ENCODE results near the gene NRARP.
"Not testable (repeated sequence)": the region's sequence is repeated elsewhere in the genome, so short reads cannot be mapped to it uniquely, and the experiment has no call there.

The NRARP gene

DNA sequence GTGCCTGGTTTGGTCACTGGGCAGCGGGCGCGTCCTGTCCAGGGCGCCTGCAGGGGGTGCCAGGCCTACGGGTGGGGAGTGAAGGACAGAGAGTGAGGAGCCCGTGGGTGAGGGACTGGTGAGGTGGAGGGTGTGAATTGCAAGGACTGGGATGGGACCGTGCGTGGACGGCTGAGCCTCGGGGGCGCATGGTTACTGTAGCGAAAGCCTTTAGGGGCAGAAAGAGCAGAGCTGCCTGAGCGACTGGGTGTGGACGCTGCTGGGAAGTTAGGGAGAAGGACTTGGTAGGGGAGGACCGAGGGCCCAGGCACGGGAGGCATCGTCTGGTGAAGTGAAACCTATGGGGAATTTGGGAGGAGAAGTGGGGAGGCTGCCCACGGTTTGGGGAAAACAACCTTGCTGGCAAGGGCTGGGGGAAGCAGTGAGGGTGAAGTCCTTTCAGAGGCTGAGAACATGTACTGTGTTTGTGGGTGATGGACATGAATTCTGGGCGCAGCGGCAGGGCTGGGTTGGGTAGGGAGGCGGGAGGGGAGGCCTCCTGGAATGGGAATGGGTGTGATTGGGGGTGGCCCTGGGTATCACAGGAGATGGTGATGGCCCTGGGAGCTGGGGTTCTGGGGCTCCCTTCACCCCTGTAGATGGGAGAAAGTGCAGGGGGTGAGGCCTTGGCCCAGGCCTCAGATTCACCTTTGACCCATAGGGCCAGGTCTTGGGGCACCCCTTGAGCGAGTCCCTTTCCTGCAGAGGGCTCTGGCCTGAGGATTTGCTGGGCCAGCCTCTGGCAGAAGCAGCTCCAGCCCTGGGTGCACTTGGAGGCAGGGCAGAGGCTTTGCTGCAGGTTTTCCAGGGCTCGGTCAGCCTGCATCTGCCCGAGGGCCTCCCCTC lies 26.2 kb downstream of the NRARP start:
- DNase-seq: no peak

DNA sequence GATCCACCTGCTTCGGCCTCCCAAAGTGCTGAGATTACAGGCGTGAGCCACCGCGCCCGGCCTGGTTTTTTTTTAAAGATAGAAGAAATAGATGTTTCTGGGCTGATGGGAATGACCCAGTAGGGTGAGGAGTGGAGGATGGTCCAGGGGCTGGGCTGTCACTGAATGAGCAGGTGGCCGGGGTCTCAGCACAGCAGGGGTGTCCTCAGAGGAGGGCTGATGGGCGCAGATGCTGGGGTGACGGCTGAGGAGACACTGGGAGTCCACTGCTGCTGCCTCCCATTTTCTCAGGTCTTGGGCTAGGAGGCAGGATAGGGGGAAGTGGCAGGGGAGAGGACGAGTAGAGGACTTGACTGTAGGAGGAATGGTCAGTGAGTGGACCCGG lies 26.9 kb downstream of the NRARP start:
- DNase-seq: no peak

DNA sequence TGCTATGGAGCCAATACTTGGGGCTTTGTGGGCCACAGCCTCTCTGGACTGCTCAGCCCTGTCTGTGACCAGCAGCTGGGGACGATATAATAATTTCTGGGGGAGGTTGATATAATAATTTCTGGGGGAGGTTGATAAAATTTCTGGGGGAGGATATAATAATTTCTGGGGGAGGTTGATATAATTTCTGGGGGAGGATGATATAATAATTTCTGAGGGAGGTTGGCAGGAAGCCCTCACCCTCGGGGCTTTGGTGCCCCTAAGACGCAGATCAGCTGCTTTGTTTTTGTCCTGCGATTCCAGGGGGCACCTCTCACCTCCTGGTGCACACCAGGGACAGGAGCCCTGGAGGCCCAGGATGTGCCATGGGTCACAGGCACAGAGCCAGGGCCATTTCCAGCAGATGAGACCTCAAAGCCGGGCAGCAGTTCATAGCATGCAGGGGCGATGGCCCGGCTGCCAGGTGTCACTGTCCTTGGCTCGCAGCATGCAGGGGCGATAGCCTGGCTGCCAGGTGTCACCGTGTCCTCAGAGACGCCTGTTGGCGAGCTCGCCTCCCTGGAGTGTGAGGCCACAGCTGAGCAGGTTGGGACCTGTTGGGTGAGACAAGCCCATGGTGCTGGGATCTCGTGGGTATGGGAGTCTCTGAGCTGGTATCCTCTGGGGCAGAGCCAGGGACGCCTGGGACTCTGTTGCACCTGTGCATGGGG lies 28.3 kb downstream of the NRARP start:
- DNase-seq: no peak

DNA sequence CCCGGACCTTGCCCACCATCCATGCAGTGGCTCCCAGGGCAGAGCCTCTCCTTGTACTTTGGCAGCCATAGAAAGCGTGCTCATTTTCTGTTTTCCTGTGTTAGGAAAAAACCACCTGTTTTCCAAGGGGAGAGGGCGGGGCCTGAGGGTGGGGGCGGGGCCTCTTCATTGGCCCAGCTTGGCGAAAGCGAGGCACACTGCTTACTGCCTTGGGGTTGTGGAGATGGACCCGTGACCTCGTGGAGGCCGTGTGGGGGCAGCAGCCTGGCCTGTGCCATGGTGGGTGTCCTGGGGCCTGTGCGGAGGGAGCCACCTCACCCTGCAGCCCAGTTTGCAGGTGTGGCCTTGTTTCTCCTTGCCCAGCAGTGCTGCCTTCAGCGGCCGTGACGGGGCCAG lies 29.0 kb downstream of the NRARP start:
- no peak for DNase-seq

DNA sequence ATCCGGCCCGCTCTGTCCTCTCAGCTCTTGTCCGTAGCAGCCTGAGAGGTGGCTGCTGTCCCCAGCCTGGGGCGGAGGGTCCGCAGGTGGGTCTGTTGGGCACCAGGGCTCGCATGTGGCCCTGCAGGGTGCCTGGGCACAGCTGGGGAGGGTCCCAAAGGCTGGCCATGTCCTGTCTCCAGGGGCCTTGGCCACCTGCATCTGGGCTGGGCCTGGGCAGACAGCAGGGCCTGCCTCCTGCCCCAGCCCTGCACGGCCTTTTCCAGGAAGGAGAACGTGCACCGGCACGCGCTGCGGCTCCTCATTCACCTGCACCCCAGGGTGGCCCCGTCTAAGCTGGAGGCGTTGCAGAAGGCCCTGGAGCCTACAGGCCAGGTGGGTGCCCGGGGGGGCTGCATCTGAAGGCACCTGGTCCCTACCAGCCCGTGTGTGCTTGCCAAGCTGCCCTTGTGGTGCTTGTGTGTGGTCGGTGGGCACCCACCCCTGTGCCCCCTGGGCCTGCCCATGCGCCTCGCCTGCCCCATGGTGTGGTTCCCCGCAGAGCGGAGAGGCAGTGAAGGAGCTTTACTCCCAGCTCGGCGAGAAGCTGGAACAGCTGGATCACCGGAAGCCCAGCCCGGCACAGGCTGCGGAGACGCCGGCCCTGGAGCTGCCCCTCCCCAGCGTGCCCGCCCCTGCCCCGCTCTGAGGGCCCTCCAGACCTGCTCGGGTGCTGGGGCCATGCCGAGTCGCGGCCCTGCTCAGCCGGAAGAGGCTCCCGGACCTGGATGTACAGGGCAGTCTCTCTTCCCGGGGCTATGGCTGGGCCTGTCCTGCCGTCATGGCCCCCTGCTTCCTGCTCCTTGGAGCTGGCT lies 29.6 kb downstream of the NRARP start:
- DNase-seq: no peak

DNA sequence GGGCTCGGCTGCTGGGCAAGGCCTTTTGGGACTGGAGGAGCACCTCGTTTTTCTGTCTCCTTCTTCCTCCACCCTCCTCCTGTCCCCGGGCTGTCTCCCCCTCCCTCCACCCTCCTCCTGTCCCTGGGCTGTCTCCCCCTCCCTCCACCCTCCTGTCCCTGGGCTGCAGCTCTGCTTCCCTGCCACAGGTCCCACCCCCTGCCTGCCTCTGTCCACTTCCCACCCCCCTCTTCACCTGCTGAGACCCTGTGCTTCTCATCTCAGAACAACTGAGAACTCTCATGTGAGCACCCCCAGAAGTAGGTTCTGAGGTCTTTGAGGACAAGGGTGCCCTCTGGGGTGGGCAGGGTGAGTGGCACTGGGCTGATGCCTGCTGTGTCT lies 30.4 kb downstream of the NRARP start:
- no peak for DNase-seq

DNA sequence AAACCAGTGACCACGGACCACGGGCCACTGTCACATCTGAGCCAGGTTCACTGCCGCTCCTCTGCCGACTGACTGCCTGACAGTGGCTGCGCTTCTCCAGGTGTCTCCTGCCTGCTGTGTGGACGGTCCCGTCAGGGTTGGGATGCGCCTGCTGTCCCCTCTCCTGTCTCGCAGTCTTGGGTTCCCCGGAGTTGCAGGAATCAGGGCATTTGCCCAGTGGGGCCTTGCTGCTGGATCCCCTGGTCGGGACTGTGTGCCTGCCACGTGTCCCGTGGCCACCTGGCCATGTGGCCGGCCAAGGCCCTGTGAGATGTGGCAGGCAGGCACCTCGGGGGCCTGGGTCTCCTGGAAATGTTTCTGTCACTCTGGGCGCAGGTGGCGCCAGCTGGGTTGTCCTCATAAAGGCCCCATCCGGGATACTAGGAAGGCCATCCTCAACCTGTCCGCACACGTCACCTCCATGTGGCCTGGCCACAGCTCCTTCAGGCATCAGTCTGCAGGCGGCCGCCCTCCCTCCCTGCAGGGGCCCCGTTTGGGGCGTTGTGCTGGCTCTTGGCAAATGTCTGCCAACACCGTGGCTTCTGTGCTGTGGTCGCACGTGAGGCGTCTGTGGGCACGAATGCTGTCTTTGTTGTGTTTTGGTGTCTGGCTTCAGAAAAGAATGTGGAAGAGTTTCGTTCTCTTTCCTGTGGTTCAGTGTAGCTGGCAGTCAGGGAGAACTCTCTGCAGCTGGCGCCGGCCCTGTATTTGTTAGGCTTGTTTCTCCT lies 31.0 kb downstream of the NRARP start:
- peak in 1 of 2 donors; percentile 24 for DNase-seq

DNA sequence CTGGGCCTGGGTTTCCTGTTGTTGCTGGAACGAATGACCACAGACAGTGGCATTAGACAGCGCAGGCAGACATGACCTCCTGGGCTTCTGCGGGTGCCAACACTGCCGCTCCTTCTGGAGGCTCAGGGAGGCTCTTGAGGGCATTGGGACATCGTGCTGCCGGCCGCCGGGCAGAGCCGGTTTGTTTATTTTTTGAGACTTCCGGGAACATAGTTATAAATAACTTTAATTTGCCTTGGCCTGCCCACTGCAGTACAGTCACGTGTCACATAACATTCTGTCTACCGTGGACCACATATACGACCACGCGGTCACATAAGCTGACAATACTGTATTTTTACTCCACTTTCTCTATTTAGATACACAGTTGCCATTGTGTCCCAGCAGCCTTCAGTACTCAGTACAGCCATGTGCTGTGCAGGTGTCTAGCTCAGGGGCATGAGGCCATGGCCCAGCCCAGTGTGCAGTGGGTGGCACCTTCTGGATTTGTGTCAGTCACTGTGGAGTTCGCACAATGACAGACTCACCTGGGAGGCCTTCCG lies 32.8 kb downstream of the NRARP start:
- no peak for DNase-seq

DNA sequence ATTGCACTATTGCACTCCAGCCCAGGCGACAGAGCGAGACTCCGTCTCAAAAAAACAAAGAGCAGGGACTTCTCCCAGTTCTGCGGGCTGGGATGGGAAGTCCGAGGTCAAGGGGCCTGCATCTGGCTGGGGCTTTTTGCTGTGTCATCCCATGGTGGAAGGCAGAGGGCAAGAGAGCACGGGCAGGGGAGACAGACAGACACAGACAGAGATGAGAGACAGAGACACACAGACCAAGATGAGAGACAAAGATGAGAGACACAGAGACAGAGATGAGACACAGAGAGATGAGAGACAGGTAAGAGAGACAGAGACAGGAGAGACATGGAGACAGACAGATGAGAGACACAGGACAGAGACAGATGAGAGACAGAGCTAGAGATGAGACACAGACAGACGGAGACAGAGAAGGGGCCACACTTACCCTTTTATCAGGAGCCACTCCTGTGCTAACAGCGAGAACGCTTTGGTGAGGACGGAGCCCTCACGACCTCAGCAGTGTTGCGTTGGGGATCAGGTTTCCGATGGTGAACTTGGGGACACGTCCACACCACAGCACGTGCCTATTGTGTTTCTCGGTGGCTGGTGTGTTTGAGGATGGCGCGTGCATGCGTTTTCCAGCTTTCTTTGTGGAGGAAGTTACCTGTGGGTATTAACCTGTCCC lies 33.4 kb downstream of the NRARP start:
- no peak for DNase-seq

DNA sequence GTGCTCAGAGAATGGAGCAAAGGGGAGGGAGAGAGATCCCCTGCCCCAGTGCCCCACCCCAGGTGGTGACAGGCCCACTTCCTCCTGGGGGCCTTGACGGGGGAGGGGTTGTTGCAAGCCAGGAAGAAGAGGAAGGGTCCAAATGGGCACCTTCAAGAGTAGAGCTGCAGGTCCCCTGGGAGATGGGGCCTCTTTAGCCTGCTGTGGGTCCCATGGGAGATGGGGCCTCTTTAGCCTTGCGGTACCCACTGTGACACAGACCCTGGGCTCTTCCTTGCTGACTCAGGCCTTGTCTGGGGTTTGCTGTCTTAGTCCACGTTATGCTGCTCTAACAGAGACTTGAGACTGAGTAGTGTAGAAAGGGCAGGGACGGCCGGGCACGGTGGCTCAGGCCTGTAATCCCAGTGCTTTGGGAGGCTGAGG lies 34.1 kb downstream of the NRARP start:
- no peak for DNase-seq

DNA sequence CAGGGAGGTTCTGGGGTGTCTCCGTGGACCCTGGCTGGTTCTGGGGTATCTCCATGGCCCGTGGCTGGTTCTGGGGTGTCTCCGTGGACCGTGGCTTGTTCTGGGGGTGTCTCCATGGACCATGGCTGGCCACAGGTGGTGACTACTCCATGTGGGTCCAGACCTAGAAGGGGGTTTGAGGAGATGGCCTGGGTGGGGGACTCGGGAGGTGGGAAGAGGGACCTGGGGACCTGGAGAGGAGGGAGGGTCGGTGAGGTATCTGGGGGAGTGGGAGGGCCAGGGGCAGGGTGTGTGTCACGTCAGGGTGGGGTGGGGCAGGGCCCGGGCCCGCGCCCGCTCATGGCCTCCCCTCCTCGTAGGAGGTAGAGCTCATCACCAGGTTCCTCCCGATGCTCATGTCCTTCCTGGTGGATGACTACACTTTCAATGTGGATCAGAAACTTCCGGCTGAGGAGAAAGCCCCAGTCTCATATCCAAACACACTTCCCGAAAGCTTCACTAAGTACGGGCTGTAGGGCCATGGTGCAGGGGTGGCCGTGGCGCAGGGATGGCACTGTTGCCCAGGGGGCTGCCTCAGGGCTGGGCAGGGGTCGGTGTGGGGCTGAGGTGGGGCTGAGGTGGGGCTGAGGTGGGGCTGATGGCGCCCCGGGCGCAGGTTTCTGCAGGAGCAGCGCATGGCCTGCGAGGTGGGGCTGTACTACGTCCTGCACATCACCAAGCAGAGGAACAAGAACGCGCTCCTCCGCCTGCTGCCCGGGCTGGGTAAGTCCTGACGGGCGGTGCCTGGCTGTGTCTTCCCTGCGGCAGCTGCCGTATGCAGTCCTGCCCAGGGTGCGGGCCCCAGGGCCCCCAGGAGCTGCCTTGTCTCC lies 35.3 kb downstream of the NRARP start:
- DNase-seq: no peak

DNA sequence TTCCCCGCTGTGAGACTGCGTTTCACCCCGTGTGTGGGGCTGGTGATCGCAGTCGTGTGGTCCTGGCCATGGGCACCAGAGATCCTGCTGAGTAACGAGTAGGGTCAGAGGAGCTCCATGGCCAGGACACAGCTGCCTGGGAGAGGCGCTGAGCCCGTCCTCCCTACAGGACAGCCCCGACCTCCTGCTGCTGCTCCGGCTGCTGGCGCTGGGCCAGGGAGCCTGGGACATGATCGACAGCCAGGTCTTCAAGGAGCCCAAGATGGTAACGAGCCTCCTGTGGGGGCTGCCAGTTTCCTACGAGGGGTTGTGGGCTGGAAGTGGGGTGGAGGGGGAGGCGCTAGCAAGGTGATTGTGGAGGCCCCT lies 35.9 kb downstream of the NRARP start:
- no peak for DNase-seq

DNA sequence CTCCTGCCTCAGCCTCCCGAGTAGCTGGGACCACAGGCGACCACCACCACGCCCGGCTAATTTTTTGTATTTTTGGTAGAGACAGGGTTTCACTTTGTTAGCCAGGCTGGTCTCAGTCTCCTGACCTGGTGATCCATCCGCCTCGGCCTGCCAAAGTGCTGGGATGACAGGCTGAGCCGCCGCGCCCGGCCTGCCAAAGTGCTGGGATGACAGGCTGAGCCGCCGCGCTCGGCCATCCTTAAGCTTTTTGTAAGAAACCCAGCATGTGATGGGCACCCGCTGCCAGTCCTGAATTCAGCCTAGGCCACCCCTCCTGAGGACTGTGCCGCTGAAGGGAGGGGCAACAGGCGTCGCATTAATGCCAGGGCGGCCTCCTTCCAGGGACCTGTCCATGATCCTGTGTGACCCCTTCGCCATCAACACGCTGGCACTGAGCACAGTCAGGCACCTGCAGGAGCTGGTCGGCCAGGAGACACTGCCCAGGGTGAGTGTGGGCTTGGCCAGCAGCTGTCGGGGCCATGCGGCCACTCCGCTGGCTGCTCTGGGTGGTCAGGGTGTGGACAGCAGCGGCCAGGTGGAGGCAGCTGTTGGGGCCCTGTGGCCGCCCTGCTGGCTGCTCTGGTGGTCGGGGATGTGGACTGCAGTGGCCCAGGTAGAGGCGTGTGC lies 36.4 kb downstream of the NRARP start:
- DNase-seq: no peak

DNA sequence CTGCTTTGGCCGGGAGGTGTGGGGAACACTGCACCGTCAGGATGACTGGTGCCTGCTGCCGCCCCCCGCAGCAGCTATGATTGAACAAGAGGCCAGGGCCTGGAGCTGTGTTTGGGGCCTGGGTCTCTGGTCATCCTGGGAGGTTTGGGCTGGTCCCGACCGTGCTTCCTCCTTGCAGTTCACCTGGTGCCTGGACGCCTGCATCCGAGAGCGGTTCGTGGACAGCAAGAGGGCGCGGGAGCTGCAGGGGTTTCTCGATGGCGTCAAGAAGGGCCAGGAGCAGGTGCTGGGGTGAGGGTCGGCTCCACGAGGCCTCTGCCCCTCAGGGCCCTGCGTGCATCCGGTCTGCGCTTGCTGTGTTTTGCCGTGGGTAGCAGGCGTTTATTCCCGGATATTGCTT lies 38.0 kb downstream of the NRARP start:
- no peak for DNase-seq

DNA sequence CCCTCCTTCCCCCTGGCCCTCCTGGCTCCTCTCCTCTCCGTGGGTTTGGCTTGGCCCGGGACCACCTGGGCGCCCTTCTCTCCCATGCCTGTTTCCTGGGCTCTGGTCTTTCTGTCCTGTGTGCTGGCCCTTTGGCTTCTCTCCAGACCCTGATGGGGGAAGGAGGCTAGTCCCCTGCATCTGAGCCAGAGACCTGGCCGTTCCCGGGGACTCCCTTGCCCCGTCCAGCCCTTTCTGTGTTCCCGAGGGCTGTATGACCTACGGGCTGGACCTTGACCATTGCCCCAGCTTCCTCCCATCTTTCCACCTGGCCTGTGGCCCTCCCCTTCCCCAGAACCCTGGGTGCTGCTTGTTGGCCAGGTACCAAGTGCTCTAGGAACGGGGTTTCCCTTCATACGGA lies 38.6 kb downstream of the NRARP start:
- no peak for DNase-seq

DNA sequence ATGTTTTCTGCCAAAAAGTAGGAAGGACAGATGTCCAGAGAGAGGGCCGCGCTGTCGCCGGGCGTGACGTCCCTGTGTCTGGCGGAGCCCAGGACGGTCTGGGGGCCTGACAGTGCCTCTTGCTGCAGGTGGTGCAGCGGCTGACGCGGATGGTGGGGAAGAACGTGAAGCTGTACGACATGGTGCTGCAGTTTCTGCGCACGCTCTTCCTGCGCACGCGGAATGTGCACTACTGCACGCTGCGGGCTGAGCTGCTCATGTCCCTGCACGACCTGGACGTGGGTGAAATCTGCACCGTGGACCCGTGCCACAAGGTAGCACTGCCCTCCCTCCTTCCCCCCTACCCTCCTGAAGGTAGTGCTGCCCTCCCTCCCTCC lies 39.2 kb downstream of the NRARP start:
- no peak for DNase-seq

DNA sequence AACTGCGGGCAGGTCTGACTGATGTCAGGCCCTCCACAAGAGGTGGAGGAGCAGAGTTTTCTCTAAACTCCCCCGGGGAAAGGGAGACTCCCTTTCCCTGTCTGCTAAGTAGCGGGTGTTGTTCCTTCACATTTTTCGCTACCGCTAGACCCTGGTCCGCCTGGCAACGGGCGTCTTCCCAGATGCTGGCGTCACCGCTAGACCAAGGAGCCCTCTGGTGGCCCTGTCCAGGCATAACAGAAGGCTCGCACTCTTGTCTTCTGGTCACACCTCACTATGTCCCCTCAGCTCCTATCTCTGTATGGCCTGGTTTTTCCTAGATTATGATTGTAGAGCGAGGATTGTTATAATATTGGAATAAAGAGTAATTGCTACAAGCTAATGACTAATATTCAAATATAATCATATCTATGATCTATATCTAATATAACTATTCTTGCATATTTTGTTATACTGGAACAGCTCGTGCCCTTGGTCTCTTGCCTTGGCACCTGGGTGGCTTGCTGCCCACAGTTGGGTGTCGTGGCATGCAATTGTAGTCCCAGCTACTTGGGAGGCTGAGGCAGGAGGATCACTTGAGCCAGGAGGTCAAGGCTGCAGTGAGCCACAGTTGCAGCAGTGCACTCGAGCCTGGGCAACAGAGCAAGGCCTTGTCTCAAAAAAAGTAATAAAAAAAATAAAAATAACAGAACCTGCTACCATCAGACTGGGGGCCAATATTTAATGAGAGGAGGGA lies 39.7 kb downstream of the NRARP start:
- DNase-seq: not testable (repeated sequence)

DNA sequence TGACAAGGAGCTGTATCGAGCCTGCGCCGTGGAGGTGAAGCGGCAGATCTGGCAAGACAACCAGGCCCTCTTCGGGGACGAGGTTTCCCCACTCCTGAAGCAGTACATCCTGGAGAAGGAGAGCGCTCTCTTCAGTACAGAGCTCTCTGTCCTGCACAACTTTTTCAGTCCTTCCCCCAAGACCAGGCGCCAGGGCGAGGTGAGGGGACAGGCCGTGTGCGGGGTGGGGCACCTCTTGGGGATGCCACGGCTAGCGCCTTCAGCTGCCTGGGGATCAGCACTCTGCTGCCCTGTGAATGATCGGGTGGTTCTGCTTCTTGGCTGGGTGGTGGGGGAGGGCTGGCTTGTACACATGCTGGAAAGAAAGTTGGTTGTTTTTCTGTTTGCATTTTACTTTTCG lies 45.2 kb downstream of the NRARP start:
- DNase-seq: no peak

DNA sequence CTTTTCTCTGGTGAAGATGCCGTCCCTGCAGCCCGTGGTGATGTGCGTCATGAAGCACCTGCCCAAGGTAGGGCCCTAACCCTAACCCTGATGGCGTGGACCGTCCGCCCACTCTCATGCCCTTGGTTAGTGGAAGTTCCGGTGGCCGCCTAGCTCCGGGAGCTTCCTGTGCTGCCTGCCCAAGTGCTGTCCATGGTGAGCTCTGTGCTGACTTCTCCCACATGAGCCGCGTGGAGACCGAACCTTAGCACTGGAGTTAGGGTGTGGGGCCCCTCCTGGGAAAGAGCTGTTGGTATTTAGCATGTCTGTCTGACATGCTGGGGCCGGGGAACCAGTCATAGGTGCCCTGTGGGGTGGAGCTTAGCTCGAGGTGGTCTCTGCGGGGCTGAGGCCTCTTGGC lies 45.7 kb downstream of the NRARP start:
- no peak for DNase-seq

Measured in CD4-positive, alpha-beta T cell treated with Interferon alpha-2 for 1 hour (primary cell).